Sigmoid colon (tissue), 7 donors: ENCODE results near the gene COL6A2. TPM values are rescaled to one million over a fixed set of nuclear protein-coding genes. Genes with fewer than 3 reads are reported as not detected.
A peak's percentile ranks its signal among the peaks of the same experiment; 100 is the strongest.
"Not testable (repeated sequence)": the region's sequence is repeated elsewhere in the genome, so short reads cannot be mapped to it uniquely, and the experiment has no call there.

Experiments
- DNase-seq: peaks from one replicate; pipeline ENCODE4 v3.0.0-alpha.2; 2019
- H3K27ac ChIP-seq, 4 donors: fragments of 200-600 bp; sonication (generic); one replicate each; pipeline ENCODE4 v1.5.1; 2016 to 2019; ENCODE audit warnings: mild to moderate bottlenecking in 1 of 4
- H3K27me3 ChIP-seq, 3 donors: fragments of 200-600 bp; sonication (generic); one replicate each; pipeline ENCODE4 v1.5.1; 2019; ENCODE audit warnings: mild to moderate bottlenecking in 1 of 3
- H3K36me3 ChIP-seq, 4 donors: fragments of 200-600 bp; sonication (generic); one replicate each; pipeline ENCODE4 v1.5.1; 2016 to 2019
- H3K4me1 ChIP-seq, 4 donors: fragments of 200-600 bp; sonication (generic); one replicate each; pipeline ENCODE4 v1.5.1; 2017 to 2019
- H3K4me3 ChIP-seq, 4 donors: fragments of 200-600 bp; sonication (generic); one replicate each; pipeline ENCODE4 v1.5.1; 2017 to 2019; ENCODE audit warnings: mild to moderate bottlenecking in 2 of 4, moderate library complexity in 1 of 4
- H3K9me3 ChIP-seq, 4 donors: fragments of 200-600 bp in 3 of 4; sonication (generic) in 3 of 4; one replicate each; pipeline versions ENCODE4 v1.5.1 to v1.6.1; 2013 to 2019
- EP300 ChIP-seq, 4 donors: sonication (generic); formaldehyde crosslinking; IDR thresholded peaks; one replicate each; pipeline ENCODE4 v1.6.1; 2017; ENCODE audit warnings: antibody characterized with exemption in 4 of 4
- POLR2A ChIP-seq, 2 donors: fragments of 450-650 bp; IDR thresholded peaks; one replicate each; pipeline ENCODE4 v1.6.1; 2016; ENCODE audit warnings: antibody characterized with exemption in 2 of 2, mild to moderate bottlenecking in 2 of 2, moderate library complexity in 2 of 2
- POLR2AphosphoS5 ChIP-seq, 4 donors: sonication (generic); formaldehyde crosslinking; IDR thresholded peaks; one replicate each; pipeline ENCODE4 v1.6.1; 2017; ENCODE audit warnings: antibody characterized with exemption in 4 of 4
- WGBS, 2 donors: extraction: QIAGEN DNeasy Blood & Tissue Kit; methylation state at CpG; one replicate each; pipeline ENCODE4 v1.1.7; 2013; 5-methylcytosine and 5-hydroxymethylcytosine counted together
- intact Hi-C: fragments of 100-400 bp; cut with DNase I; formaldehyde crosslinking; loops from one replicate; pipeline ENCODE4 v1.15.1; 2023
- polyA plus RNA-seq, 3 donors: library from polyadenylated mRNA; stranded (reverse); fragments of 200-250 nt; gene quantifications; one replicate each; pipeline ENCODE4 v1.2.3, GENCODE V29; 2013
- total RNA-seq, 4 donors: library from RNA; depleted of rRNA; stranded (reverse); fragments of >200 nt; gene quantifications; one replicate each; pipeline ENCODE4 v1.1.0, GENCODE V29; 2016
- TF ChIP-seq, protein P1 (sequence below), 4 experiments: fragments of 450-650 bp in 3 of 4; fragments of 200-600 bp in 1 of 4; IDR thresholded peaks; one replicate each; pipeline ENCODE4 v1.5.1; 2016 to 2019; ENCODE audit warnings: antibody characterized with exemption in 4 of 4, mild to moderate bottlenecking in 3 of 4, moderate library complexity in 2 of 4
- donor health status: healthy with polysubstance abuse.
- donor health status: Bipolar disorder and iron deficiency.
- donor health status: healthy.

The COL6A2 gene
- total and polyA plus RNA-seq, 7 donors = 14.3 to 1,745 (median 570) TPM

DNA sequence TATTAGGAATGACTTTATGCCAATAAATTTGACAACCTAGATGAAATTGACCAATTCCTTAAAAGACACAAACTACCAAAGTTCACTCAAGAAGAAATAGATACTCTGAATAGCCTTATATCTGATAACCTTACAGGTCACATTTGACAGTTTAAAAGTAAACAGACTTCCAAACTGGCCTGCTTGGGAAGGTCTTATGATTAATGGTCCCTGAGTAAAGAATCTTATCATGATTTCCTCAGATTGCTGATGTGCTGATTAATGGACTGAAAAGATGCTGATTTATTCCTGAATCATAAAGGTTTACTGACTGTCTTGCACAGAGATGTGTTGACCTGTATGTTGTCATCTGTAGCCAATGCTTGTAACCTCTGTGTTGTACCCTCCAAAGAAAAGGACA is 67.2 kb downstream of the COL6A2 start:
- H3K27me3 ChIP-seq = peaks cover 0 to 36% (median 0%) of the 10 kb centered on the region in 3 donors
- H3K36me3 ChIP-seq = no peaks in the 10 kb centered on the region
- H3K4me1 ChIP-seq = peaks cover 0 to 14% (median 0%) of the 10 kb centered on the region in 4 donors
- TF ChIP-seq EP300 (IDR thresholded peaks at IDR 0.05) (no peak), POLR2A (IDR thresholded peaks at IDR 0.05) (no peak), POLR2AphosphoS5 (IDR thresholded peaks at IDR 0.05) (no peak)
- TF ChIP-seq, protein P1, sequence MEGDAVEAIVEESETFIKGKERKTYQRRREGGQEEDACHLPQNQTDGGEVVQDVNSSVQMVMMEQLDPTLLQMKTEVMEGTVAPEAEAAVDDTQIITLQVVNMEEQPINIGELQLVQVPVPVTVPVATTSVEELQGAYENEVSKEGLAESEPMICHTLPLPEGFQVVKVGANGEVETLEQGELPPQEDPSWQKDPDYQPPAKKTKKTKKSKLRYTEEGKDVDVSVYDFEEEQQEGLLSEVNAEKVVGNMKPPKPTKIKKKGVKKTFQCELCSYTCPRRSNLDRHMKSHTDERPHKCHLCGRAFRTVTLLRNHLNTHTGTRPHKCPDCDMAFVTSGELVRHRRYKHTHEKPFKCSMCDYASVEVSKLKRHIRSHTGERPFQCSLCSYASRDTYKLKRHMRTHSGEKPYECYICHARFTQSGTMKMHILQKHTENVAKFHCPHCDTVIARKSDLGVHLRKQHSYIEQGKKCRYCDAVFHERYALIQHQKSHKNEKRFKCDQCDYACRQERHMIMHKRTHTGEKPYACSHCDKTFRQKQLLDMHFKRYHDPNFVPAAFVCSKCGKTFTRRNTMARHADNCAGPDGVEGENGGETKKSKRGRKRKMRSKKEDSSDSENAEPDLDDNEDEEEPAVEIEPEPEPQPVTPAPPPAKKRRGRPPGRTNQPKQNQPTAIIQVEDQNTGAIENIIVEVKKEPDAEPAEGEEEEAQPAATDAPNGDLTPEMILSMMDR (IDR thresholded peaks at IDR 0.05) = no peak
- no peak for DNase-seq
- intact Hi-C loops = no loop called here
- H3K9me3 ChIP-seq = no peaks in the 10 kb centered on the region
- H3K27ac ChIP-seq = no peak overlapping the region
- no peak overlapping the region for H3K4me3 ChIP-seq

DNA sequence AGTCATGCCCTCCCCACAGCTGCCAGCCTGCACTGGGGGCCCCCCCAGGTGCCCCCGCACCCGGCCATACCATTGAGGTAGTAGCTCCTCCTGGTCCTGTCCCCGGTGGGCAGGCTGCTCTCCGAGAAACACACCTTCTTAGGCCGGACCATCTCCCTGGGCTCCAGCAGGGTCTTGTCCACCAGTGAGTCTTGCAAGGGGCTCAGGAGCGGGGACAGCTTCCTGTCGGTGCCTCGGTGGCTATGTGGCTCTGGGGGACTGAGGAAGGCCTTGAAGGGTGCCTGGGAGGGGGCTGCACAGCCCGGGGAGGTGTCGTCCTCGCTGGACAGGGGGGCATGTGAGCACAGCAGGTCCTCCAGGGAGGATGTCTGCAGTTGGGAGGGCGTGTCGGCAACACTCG is 70.3 kb downstream of the COL6A2 start:
- Histone ChIP-seq H3K9me3 (no peaks in the 10 kb centered on the region), H3K27ac (no peak overlapping the region), H3K4me1 (no peaks in the 10 kb centered on the region), H3K27me3 (peaks cover 0 to 14% (median 0%) of the 10 kb centered on the region in 3 donors), H3K4me3 (no peak overlapping the region), H3K36me3 (no peaks in the 10 kb centered on the region)
- TF ChIP-seq POLR2AphosphoS5 (IDR thresholded peaks at IDR 0.05) (no peak), POLR2A (IDR thresholded peaks at IDR 0.05) (no peak), EP300 (IDR thresholded peaks at IDR 0.05) (no peak)
- TF ChIP-seq, protein P1 (IDR thresholded peaks at IDR 0.05) = no peak
- intact Hi-C loops = no loop called here
- peak; percentile 56 for DNase-seq
- WGBS, 2 donors = 83 to 92% methylated on average over 14 of the region's 14 CpGs

DNA sequence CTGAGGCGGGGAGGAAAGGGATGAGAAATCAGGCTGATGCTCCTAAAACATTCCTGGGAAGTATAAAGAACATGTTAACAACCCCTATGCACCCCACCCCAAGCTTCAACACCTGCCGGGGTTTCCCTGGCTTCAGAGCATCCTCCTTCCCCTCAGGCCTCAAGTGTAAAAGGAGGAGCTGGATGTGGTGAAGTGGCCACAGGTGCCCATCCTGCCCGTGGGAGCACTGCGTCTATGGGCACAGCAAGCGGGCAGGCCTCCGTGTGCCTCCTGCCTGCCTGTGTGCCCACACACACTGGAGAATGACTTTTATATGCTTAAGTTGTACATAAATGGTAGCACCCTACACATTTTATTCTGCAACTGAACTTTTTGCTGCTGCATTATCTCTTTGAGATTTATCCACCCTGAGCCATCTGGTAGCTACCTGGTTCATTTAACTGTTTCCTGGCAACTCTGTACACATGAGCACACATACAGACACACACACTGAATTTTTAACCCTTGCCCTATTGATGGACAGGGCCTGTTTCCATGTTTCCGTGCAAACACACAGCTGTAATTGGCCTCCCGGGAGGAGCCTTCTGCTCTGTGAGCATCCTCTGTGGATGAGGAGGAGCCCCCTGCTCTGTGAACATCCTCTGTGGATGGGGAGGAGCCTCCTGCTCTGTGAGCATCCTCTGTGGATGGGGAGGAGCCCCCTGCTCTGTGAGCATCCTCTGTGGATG is 70.9 kb downstream of the COL6A2 start:
- Histone ChIP-seq H3K4me3 (no peak overlapping the region), H3K4me1 (no peaks in the 10 kb centered on the region), H3K27ac (no peak overlapping the region), H3K27me3 (peaks cover 0 to 8% (median 0%) of the 10 kb centered on the region in 3 donors), H3K9me3 (no peaks in the 10 kb centered on the region), H3K36me3 (no peaks in the 10 kb centered on the region)
- intact Hi-C loops = no loop called here
- WGBS, 2 donors = 70 to 81% methylated on average over 8 of the region's 8 CpGs
- peak; percentile 12 for DNase-seq
- TF ChIP-seq POLR2AphosphoS5 (IDR thresholded peaks at IDR 0.05) = no peak
- no peak for TF ChIP-seq POLR2A (IDR thresholded peaks at IDR 0.05)
- TF ChIP-seq EP300 (IDR thresholded peaks at IDR 0.05) = no peak
- TF ChIP-seq, protein P1 (IDR thresholded peaks at IDR 0.05) = no peak

DNA sequence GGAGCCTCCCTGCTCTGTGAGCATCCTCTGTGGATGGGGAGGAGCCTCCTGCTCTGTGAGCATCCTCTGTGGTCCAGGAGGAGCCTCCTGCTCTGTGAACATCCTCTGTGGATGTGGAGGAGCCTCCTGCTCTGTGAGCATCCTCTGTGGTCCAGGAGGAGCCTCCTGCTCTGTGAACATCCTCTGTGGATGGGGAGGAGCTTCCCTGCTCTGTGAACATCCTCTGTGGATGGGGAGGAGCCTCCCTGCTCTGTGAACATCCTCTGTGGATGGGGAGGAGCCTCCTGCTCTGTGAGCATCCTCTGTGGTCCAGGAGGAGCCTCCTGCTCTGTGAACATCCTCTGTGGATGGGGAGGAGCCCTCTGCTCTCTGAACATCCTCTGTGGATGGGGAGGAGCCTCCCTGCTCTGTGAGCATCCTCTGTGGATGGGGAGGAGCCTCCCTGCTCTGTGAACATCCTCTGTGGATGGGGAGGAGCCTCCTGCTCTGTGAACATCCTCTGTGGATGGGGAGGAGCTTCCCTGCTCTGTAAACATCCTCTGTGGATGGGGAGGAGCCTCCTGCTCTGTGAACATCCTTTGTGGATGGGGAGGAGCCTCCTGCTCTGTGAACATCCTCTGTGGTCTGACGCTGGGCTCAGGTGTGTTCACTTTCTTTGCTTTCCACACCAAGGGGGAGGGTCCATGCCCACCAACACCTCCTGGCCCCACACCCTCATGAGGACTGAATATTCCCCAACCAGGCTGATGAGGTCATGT is 72.7 kb downstream of the COL6A2 start:
- H3K36me3 ChIP-seq, intact Hi-C loops, H3K27ac ChIP-seq, H3K27me3 ChIP-seq, H3K4me3 ChIP-seq, H3K4me1 ChIP-seq, DNase-seq, H3K9me3 ChIP-seq: not testable (repeated sequence)
- 75 to 89% methylated on average over 1 of the region's 1 CpG for WGBS, 2 donors

DNA sequence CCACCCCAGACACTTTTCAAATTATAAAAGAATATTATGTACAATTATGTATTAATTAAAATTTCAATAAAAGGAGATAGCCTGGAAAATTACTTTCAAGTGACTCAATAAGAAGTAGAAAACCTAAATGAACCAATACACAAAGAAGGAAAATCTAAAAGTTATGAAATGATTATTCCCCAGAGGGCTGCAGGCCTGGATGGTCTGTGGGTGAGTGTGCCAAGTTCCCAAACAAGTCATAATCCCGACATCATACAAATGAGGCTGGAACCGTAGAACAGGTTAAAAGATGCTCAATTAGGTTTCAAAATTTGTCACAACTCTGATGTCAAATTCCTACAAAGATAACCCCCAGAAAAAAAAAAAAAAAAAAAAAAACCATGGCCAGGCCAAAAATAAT is 73.7 kb downstream of the COL6A2 start:
- 45 to 50% methylated on average over 2 of the region's 2 CpGs for WGBS, 2 donors
- intact Hi-C loops = no loop called here

More for the DNA sequence above, 73.7 kb downstream of the COL6A2 start:
- H3K9me3 ChIP-seq = peaks cover 0 to 3% (median 0%) of the 10 kb centered on the region in 4 donors
- H3K4me1 ChIP-seq = no peaks in the 10 kb centered on the region
- no peaks in the 10 kb centered on the region for H3K36me3 ChIP-seq
- peak; percentile 42 for DNase-seq
- H3K4me3 ChIP-seq = no peak overlapping the region
- no peak overlapping the region for H3K27ac ChIP-seq
- TF ChIP-seq EP300 (IDR thresholded peaks at IDR 0.05) (no peak), POLR2A (IDR thresholded peaks at IDR 0.05) (no peak), POLR2AphosphoS5 (IDR thresholded peaks at IDR 0.05) (no peak)
- TF ChIP-seq, protein P1 (IDR thresholded peaks at IDR 0.05) = no peak
- H3K27me3 ChIP-seq = no peaks in the 10 kb centered on the region
